ENCODE measurements around the gene IGLL5.

- TF ChIP-seq, protein P1, sequence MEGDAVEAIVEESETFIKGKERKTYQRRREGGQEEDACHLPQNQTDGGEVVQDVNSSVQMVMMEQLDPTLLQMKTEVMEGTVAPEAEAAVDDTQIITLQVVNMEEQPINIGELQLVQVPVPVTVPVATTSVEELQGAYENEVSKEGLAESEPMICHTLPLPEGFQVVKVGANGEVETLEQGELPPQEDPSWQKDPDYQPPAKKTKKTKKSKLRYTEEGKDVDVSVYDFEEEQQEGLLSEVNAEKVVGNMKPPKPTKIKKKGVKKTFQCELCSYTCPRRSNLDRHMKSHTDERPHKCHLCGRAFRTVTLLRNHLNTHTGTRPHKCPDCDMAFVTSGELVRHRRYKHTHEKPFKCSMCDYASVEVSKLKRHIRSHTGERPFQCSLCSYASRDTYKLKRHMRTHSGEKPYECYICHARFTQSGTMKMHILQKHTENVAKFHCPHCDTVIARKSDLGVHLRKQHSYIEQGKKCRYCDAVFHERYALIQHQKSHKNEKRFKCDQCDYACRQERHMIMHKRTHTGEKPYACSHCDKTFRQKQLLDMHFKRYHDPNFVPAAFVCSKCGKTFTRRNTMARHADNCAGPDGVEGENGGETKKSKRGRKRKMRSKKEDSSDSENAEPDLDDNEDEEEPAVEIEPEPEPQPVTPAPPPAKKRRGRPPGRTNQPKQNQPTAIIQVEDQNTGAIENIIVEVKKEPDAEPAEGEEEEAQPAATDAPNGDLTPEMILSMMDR (IDR thresholded peaks at IDR 0.05; ENCODE audit: low read depth, low read length, poor library complexity, severe bottlenecking), result no peak
- no peak for TF ChIP-seq EZH2phosphoT487 (IDR thresholded peaks at IDR 0.05; ENCODE audit: borderline replicate concordance, low read length)
Observed at GRCh38 chr22:22919041-22919440, 31.4 kb downstream of the IGLL5 start.

Measured in DOHH2 (cell line).